Nephron (organoid): ENCODE data around the gene JUNB.
A peak's percentile ranks its signal among the peaks of the same experiment; 100 is the strongest.

ENCODE experiments used
- H3K27ac Mint-ChIP-seq, 3 experiments: 2 replicates each; pipeline ENCODE4 v1.8.0; 2020; ENCODE audit warnings: mixed read lengths in 3 of 3, mild to moderate bottlenecking in 2 of 3, moderate library complexity in 1 of 3
- H3K27me3 Mint-ChIP-seq: 2 replicates; pipeline ENCODE4 v1.8.0; 2021; ENCODE audit warnings: low read depth, mild to moderate bottlenecking, moderate library complexity, mixed read lengths
- H3K36me3 Mint-ChIP-seq: 2 replicates; pipeline ENCODE4 v1.8.0; 2020; ENCODE audit warnings: low read depth, mixed read lengths
- H3K4me1 Mint-ChIP-seq: 2 replicates; pipeline ENCODE4 v1.8.0; 2020; ENCODE audit warnings: mixed read lengths
- H3K4me3 Mint-ChIP-seq, 3 experiments: 2 replicates each; pipeline ENCODE4 v1.8.0; 2020; ENCODE audit warnings: mild to moderate bottlenecking in 3 of 3, mixed read lengths in 3 of 3, moderate library complexity in 2 of 3
- H3K9me3 Mint-ChIP-seq: 2 replicates; pipeline ENCODE4 v1.8.0; 2020; ENCODE audit warnings: mixed read lengths
- CTCF ChIP-seq, 3 experiments: fragments of 200-600 bp; sonication (generic); IDR thresholded peaks; one replicate each; pipeline ENCODE4 v1.5.0; 2021; ENCODE audit warnings: antibody characterized with exemption in 3 of 3; ENCODE audit not compliant: unreplicated experiment in 3 of 3

The JUNB gene

GRCh38 chr19:12751635-12752034 is 39.7 kb upstream of the JUNB start, which contains the start of gene BEST2:
Gene BEST2, plus strand, starts transcription at chr19:12751791. Its CDS starts 802 bp downstream, at chr19:12752593.
- peaks cover 18% of the 10 kb centered on the region for H3K36me3 Mint-ChIP-seq
- peaks cover 54% of the 10 kb centered on the region for H3K27me3 Mint-ChIP-seq
- H3K4me3 Mint-ChIP-seq, result no peak within 1 kb of the TSS
- H3K9me3 Mint-ChIP-seq, result peaks cover 4% of the 10 kb centered on the region
- H3K4me1 Mint-ChIP-seq, result no peaks in the 10 kb centered on the region
- no peak for TF ChIP-seq CTCF (IDR thresholded peaks at IDR 0.05; ENCODE audit: unreplicated experiment in 3 of 3)
- H3K27ac Mint-ChIP-seq, result no peak within 1 kb of the TSS

GRCh38 chr19:12752056-12752781 is 39.1 kb upstream of the JUNB start:
- Mint-ChIP-seq H3K36me3 (peaks cover 12% of the 10 kb centered on the region), H3K4me3 (no peak overlapping the region), H3K27me3 (peaks cover 54% of the 10 kb centered on the region)

GRCh38 chr19:12754465-12755196 is 36.7 kb upstream of the JUNB start:
- no peak overlapping the region for H3K27ac Mint-ChIP-seq
- H3K4me1 Mint-ChIP-seq, result no peaks in the 10 kb centered on the region
- H3K36me3 Mint-ChIP-seq, result no peaks in the 10 kb centered on the region
- TF ChIP-seq CTCF (IDR thresholded peaks at IDR 0.05; ENCODE audit: unreplicated experiment in 3 of 3), result no peak
- no peaks in the 10 kb centered on the region for H3K9me3 Mint-ChIP-seq
- peaks cover 41% of the 10 kb centered on the region for H3K27me3 Mint-ChIP-seq
- H3K4me3 Mint-ChIP-seq, result no peak overlapping the region

More at GRCh38 chr19:12752056-12752781, 39.1 kb upstream of the JUNB start:
- H3K4me1 Mint-ChIP-seq, result no peaks in the 10 kb centered on the region
- peaks cover 4% of the 10 kb centered on the region for H3K9me3 Mint-ChIP-seq
- no peak overlapping the region for H3K27ac Mint-ChIP-seq
- TF ChIP-seq CTCF (IDR thresholded peaks at IDR 0.05; ENCODE audit: unreplicated experiment in 3 of 3), result no peak

- peaks cover 4% of the 10 kb centered on the region for H3K36me3 Mint-ChIP-seq
- no peak overlapping the region for H3K27ac Mint-ChIP-seq
- TF ChIP-seq CTCF (IDR thresholded peaks at IDR 0.05; ENCODE audit: unreplicated experiment in 3 of 3), result no peak
- no peaks in the 10 kb centered on the region for H3K9me3 Mint-ChIP-seq
- peaks cover 24% of the 10 kb centered on the region for H3K27me3 Mint-ChIP-seq
- H3K4me3 Mint-ChIP-seq, result peak overlapping the region; percentile 4 to 42 (median 27)
- no peaks in the 10 kb centered on the region for H3K4me1 Mint-ChIP-seq
Measured at GRCh38 chr19:12756150-12756883, 35.0 kb upstream of the JUNB start.

- peak; percentile 93 to 95 (median 94) for TF ChIP-seq CTCF (IDR thresholded peaks at IDR 0.05; ENCODE audit: unreplicated experiment in 3 of 3)
- no peaks in the 10 kb centered on the region for H3K9me3 Mint-ChIP-seq
- no peaks in the 10 kb centered on the region for H3K4me1 Mint-ChIP-seq
- peaks cover 11% of the 10 kb centered on the region for H3K27me3 Mint-ChIP-seq
- peak overlapping the region in 1 of 3 experiments; percentile 56 for H3K27ac Mint-ChIP-seq
- peaks cover 9% of the 10 kb centered on the region for H3K36me3 Mint-ChIP-seq
- H3K4me3 Mint-ChIP-seq, result peak overlapping the region; percentile 69 to 76 (median 71)
Measured at GRCh38 chr19:12757544-12758274, 33.6 kb upstream of the JUNB start.
